HG03097 (cell line): Measurements from ENCODE around the gene CFAP65.

ENCODE experiments used
- ATAC-seq: cut with Tn5 transposase; IDR thresholded peaks from one replicate; pipeline ENCODE4 v1.9.1; 2021; ENCODE audit not compliant: unreplicated experiment, low FRiP score

CFAP65 gene

GRCh38 chr2:219060821-219061791, 19.8 kb upstream of the CFAP65 start, which contains the start of gene IHH:
Gene IHH (minus strand): TSS chr2:219060921. CDS start chr2:219060467, 454 bp downstream.
- no peak for ATAC-seq

GRCh38 chr2:219059725-219060682, 18.7 kb upstream of the CFAP65 start:
- ATAC-seq = no peak

GRCh38 chr2:219059375-219059724, 18.0 kb upstream of the CFAP65 start:
- no peak for ATAC-seq

- no peak for ATAC-seq
These were observed 17.4 kb upstream of the CFAP65 start for GRCh38 chr2:219058541-219059374.

GRCh38 chr2:219057709-219058540, 16.6 kb upstream of the CFAP65 start:
- no peak for ATAC-seq

- ATAC-seq = no peak
These were observed 15.8 kb upstream of the CFAP65 start for GRCh38 chr2:219056896-219057708.

GRCh38 chr2:219056176-219056895, 15.0 kb upstream of the CFAP65 start:
- ATAC-seq = no peak

- ATAC-seq = no peak
These were observed 13.9 kb upstream of the CFAP65 start for GRCh38 chr2:219054956-219055903.

GRCh38 chr2:219049282-219049681, 8.0 kb upstream of the CFAP65 start:
- no peak for ATAC-seq

- no peak for ATAC-seq
These were observed 4.7 kb upstream of the CFAP65 start for GRCh38 chr2:219045937-219046550.

- ATAC-seq = no peak
These were observed 1.4 kb upstream of the CFAP65 start for GRCh38 chr2:219042750-219043149.

GRCh38 chr2:219042157-219042556, 841 bp upstream of the CFAP65 start:
- no peak for ATAC-seq

- ATAC-seq = no peak
These were observed 2.7 kb downstream of the CFAP65 start for GRCh38 chr2:219038600-219038999.

GRCh38 chr2:219037783-219038499, 3.4 kb downstream of the CFAP65 start:
- ATAC-seq = no peak

- no peak for ATAC-seq
These were observed 5.4 kb downstream of the CFAP65 start for GRCh38 chr2:219035942-219036341.

GRCh38 chr2:219034823-219035222, 6.5 kb downstream of the CFAP65 start:
- ATAC-seq = no peak
